Epithelial cell of proximal tubule (primary cell): ENCODE results near the gene MFSD1. TPM values are rescaled to one million over a fixed set of nuclear protein-coding genes. Genes with fewer than 3 reads are reported as not detected.
"Not testable (repeated sequence)": the region's sequence is repeated elsewhere in the genome, so short reads cannot be mapped to it uniquely, and the experiment has no call there.

Experiments
- DNase-seq: peaks from one replicate; pipeline ENCODE4 v3.0.0-alpha.2; 2011; ENCODE audit warnings: low read depth
- H3K4me3 ChIP-seq: 2 replicates; pipeline ENCODE4 v1.5.1; 2011; ENCODE audit warnings: low read depth, mild to moderate bottlenecking, low read length
- total RNA-seq: library from RNA; depleted of rRNA; stranded (reverse); fragments of >200 nt; gene quantifications from 2 replicates; pipeline ENCODE4 v1.2.3, GENCODE V29; 2015
- TF ChIP-seq, protein P1 (sequence below): conservative IDR thresholded peaks from 2 replicates; pipeline ENCODE4 v1.5.1; 2012; ENCODE audit warnings: low read depth, mild to moderate bottlenecking, low read length

Gene MFSD1
- total RNA-seq, 1 donor from 2014 or later, result 27.8 TPM

DNA sequence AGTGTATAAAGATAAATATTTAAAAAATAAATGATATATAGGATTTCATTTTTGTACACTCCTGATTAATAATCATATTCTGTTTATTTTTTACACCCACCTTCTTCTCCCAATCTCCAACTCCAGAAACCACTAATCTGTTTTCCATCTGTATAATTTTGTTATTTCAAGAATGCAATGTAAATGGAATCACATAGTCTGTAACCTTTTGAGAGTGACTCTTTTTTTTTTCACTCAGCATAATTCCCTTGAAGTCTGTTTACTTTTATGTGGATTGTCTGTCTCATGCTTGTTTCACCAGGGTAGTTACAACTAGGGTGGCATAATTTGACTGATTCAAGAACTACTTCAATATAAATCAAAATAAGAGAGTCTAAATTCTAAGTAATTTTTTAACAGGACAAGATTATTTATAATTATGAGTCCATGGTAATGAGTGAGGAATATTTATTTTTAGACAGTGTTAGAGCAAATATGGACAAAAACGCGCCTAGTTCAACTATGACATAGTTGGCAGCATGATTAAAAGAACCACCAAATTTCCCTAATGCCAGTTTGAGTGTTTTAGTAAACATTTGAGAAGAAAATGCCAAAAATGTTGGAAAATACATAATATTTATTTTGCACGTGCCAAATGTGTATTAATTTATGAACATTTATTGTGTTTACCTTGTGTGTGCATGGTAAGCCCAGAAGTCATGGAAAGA lies 19.4 kb upstream of the MFSD1 start:
- TF ChIP-seq, protein P1, sequence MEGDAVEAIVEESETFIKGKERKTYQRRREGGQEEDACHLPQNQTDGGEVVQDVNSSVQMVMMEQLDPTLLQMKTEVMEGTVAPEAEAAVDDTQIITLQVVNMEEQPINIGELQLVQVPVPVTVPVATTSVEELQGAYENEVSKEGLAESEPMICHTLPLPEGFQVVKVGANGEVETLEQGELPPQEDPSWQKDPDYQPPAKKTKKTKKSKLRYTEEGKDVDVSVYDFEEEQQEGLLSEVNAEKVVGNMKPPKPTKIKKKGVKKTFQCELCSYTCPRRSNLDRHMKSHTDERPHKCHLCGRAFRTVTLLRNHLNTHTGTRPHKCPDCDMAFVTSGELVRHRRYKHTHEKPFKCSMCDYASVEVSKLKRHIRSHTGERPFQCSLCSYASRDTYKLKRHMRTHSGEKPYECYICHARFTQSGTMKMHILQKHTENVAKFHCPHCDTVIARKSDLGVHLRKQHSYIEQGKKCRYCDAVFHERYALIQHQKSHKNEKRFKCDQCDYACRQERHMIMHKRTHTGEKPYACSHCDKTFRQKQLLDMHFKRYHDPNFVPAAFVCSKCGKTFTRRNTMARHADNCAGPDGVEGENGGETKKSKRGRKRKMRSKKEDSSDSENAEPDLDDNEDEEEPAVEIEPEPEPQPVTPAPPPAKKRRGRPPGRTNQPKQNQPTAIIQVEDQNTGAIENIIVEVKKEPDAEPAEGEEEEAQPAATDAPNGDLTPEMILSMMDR, result no peak
- DNase-seq, result no peak
- H3K4me3 ChIP-seq, result no peak overlapping the region

DNA sequence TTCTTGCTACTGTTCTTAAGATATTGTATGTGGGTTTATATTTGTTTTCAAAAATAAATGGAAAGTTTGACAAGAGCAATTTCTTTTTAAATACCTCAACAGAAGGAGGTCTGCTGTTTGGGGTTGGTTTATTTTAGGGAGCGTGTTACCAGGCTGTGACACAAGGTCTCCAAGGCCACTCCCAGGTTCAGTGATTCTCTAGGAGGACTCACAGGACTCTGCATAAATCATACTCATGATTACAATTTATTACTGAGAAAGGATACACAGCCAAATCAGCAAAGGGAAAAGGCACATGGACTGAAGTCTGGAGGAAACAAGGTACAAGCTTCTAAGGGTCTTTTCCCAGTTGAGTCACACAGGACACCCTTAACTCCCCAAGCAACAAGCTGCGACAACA lies 18.8 kb upstream of the MFSD1 start:
- TF ChIP-seq, protein P1, result no peak
- no peak overlapping the region for H3K4me3 ChIP-seq
- DNase-seq, result no peak

DNA sequence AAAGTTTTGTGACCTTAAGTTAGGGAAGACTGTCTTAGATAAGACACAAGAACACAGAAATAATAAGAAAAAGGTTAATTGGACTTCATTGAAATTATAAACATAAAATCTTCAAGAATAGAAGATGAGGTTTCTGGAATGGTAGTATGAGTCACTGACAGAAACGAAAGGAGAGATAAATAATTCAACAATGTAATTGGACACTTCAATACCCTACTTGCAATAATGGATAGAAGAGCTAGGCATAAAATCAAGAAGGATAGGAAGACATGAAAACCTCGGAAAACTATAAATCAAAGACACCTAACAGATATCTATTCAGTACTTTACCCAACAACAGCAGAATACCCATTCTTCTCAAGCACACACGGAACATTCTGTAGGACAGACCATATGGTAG lies 15.9 kb upstream of the MFSD1 start:
- no peak for DNase-seq
- TF ChIP-seq, protein P1, result no peak
- H3K4me3 ChIP-seq, result no peak overlapping the region

DNA sequence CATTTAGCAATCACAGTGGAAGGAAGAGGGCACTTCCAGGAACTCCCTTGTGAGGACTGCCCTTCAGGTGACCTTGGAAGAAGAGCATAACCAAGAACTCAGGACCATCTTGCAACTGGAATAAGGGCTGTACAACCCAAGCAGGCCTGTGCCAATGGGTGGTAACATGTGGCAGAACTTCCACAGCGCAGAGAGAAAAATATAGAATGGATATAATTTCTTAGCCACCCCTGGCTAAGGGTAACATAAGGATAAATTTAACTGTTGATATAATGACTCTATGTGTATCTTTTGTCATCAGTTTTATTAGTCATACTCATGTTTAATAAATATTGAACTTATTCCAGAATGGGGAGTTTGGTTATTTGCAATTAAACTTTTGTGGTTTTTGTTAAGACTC lies 13.4 kb upstream of the MFSD1 start:
- TF ChIP-seq, protein P1, result no peak
- no peak for DNase-seq
- H3K4me3 ChIP-seq, result no peak overlapping the region

DNA sequence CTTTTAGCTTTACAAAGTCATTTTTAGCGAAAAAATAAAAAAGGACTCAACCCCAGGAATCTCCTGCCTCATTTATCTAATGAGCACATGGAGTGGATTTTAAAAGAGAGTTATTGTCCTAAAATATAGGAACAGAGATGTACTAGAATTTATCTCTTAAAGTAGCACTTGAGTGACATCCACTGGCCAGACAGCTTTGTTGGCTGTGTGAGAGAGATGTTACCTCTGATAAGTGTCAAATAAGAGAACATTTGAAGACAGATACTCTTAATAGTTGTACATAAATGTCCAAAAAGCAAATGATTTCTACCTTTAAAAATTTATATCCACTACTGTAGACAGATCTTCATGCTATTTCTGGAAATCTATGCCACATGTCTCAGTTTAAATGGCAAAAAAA lies 12.3 kb upstream of the MFSD1 start:
- DNase-seq, result no peak
- TF ChIP-seq, protein P1, result peak; percentile 70
- H3K4me3 ChIP-seq, result no peak overlapping the region

DNA sequence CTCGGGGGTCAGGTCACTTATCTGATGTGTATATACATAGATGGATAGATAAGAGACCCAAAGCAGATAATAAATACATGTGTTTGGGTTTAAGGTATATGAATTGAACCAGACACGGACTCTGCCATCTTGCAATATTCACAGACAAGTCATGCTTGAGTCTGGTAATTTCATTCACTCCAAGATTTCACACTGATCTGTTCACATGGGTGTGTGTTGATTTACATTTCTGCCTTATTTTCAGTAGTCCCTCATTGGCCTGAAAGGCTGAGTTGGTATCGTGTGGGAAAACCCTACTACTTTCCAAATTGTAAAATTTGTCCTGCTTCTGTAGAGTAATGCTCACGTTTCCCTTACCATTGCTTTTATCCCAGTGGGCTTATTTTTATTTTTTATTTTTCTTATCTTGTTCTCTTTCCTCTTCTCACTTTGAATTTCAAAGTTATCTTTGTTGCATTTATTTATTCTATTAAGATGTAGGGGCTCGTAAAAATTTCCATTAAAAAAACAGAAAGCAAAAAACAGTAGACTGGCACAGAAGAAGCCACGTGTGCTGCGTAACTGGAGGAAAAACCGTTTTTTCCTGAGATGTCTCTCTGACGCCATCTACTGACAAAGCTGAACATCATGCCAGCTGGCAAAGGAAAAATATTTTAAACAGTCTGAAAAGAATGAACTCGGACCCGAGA lies 10.8 kb upstream of the MFSD1 start:
- TF ChIP-seq, protein P1, result peak; percentile 89
- no peak overlapping the region for H3K4me3 ChIP-seq
- no peak for DNase-seq

DNA sequence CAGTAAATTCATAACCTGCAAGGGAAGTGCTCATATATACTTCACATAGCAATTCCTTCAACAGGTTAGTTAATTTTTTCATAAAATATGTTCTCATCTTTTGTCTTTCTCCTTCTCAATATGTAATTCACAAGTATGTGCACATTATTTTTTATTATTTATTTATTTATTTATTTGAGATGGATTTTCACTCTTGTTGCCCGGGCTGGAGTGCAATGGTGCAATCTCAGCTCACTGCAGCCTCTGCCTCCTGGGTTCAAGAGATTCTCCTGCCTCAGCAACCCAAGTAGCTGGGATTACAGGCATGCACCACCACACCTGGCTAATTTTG lies 10.3 kb upstream of the MFSD1 start:
- DNase-seq, H3K4me3 ChIP-seq: not testable (repeated sequence)
